Neural progenitor cell (in vitro differentiated cells): ENCODE measurements around the gene COL4A2. TPM values are rescaled to one million over a fixed set of nuclear protein-coding genes. Genes with fewer than 3 reads are reported as not detected.

Source experiments
- DNase-seq: peaks from one replicate; pipeline ENCODE4 v3.0.0-alpha.2; 2016; ENCODE audit warnings: low spot score
- H2AFZ ChIP-seq: fragments of 200-600 bp; sonication (generic); replicated peaks from 2 replicates; pipeline ENCODE4 v1.6.1; 2016; ENCODE audit warnings: antibody characterized with exemption
- H3F3A ChIP-seq: fragments of 200-600 bp; sonication (generic); 2 replicates; pipeline ENCODE4 v1.6.1; 2016; ENCODE audit warnings: antibody characterized with exemption, low read depth
- H3K27ac ChIP-seq: fragments of 200-600 bp; sonication (generic); 2 replicates; pipeline ENCODE4 v1.5.1; 2016; ENCODE audit warnings: mild to moderate bottlenecking
- H3K27me3 ChIP-seq: fragments of 200-600 bp; sonication (generic); 2 replicates; pipeline ENCODE4 v1.6.1; 2016; ENCODE audit warnings: mild to moderate bottlenecking, moderate library complexity
- H3K36me3 ChIP-seq: fragments of 200-600 bp; sonication (generic); 2 replicates; pipeline ENCODE4 v1.5.1; 2016
- H3K4me1 ChIP-seq: fragments of 200-600 bp; sonication (generic); 2 replicates; pipeline ENCODE4 v1.6.1; 2016; ENCODE audit warnings: mixed run types
- H3K4me2 ChIP-seq: fragments of 200-600 bp; sonication (generic); 2 replicates; pipeline ENCODE4 v1.6.1; 2016
- H3K4me3 ChIP-seq: fragments of 200-600 bp; sonication (generic); 2 replicates; pipeline ENCODE4 v1.5.1; 2016
- H3K79me2 ChIP-seq: fragments of 200-600 bp; sonication (generic); 2 replicates; pipeline ENCODE4 v1.6.1; 2016; ENCODE audit warnings: low read depth
- H3K9ac ChIP-seq: fragments of 200-600 bp; sonication (generic); 2 replicates; pipeline ENCODE4 v1.6.1; 2016
- H3K9me3 ChIP-seq: fragments of 200-600 bp; sonication (generic); 2 replicates; pipeline ENCODE4 v1.5.1; 2016; ENCODE audit warnings: low read depth
- H4K20me1 ChIP-seq: fragments of 200-600 bp; sonication (generic); 2 replicates; pipeline ENCODE4 v1.6.1; 2016; ENCODE audit warnings: low read depth
- H3K27ac Mint-ChIP-seq: 3 replicates; pipeline ENCODE4 v1.8.0; 2021; ENCODE audit warnings: mixed read lengths
- H3K27me3 Mint-ChIP-seq: 2 replicates; pipeline ENCODE4 v1.8.0; 2022; ENCODE audit warnings: low read depth, mild to moderate bottlenecking, inconsistent platforms, moderate library complexity, mixed read lengths; ENCODE audit not compliant: insufficient read depth
- H3K36me3 Mint-ChIP-seq: 3 replicates; pipeline ENCODE4 v1.8.0; 2021; ENCODE audit warnings: mixed read lengths
- H3K4me1 Mint-ChIP-seq: 3 replicates; pipeline ENCODE4 v1.8.0; 2021; ENCODE audit warnings: mixed read lengths
- H3K4me3 Mint-ChIP-seq: 3 replicates; pipeline ENCODE4 v1.8.0; 2021; ENCODE audit warnings: mild to moderate bottlenecking, moderate library complexity, mixed read lengths
- H3K9me3 Mint-ChIP-seq: 3 replicates; pipeline ENCODE4 v1.8.0; 2020; ENCODE audit warnings: mixed read lengths
- EZH2 ChIP-seq: fragments of 200-600 bp; sonication (generic); IDR thresholded peaks from 2 replicates; pipeline ENCODE4 v1.6.1; 2017; ENCODE audit warnings: antibody characterized with exemption, mild to moderate bottlenecking, moderate library complexity
- EZH2phosphoT487 ChIP-seq: fragments of 200-600 bp; sonication (generic); IDR thresholded peaks from 2 replicates; pipeline ENCODE4 v1.6.1; 2017; ENCODE audit warnings: antibody characterized with exemption
- total RNA-seq: library from RNA; depleted of rRNA; stranded (reverse); fragments of >200 nt; gene quantifications from 2 replicates; pipeline ENCODE4 v1.2.3, GENCODE V29; 2015; ENCODE audit warnings: low replicate concordance
- TF ChIP-seq, protein P1 (sequence below): fragments of 200-600 bp; sonication (generic); IDR thresholded peaks from 2 replicates; pipeline ENCODE4 v1.5.1; 2017; ENCODE audit warnings: antibody characterized with exemption, mild to moderate bottlenecking

The COL4A2 gene
- total RNA-seq, 1 donor from 2014 or later = 73.6 TPM

DNA sequence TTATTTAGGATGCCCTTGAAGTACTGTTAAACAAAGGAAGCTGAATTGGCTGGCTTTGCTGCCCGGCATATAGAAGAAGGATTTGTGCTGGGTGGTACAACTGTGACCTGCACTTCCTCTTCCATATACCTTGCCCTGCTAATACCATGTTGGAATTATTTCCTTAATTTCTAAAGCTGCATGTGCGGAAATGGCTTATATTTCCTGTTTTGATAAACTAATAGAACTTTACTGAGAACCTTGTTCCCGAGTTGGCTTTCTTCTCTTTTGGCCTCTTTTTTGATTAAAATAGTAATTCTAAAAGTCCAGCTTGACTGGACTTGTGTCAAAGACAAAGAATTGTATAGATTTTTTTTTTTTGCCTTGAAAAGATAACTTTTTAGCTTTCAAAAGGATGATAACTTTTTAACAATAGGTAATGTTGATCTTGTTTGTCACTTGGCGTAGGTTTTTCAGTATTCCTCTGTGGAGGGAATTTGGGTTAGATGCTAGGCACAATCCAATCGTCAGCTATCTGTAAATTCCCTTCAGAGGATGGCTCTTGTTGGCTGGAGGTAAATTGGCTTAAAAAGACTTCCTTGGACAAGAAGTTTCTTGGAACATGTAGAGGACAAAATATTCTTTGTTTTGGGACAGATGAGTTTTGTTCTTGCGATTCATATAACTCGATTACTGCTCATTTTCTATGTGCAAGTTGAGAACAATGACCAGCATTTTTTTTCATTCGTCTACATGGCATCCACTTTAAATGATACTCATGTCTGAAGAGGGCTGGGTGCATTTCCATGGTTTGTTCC is 41.4 kb downstream of the COL4A2 start:
- DNase-seq = no peak
- TF ChIP-seq, protein P1, sequence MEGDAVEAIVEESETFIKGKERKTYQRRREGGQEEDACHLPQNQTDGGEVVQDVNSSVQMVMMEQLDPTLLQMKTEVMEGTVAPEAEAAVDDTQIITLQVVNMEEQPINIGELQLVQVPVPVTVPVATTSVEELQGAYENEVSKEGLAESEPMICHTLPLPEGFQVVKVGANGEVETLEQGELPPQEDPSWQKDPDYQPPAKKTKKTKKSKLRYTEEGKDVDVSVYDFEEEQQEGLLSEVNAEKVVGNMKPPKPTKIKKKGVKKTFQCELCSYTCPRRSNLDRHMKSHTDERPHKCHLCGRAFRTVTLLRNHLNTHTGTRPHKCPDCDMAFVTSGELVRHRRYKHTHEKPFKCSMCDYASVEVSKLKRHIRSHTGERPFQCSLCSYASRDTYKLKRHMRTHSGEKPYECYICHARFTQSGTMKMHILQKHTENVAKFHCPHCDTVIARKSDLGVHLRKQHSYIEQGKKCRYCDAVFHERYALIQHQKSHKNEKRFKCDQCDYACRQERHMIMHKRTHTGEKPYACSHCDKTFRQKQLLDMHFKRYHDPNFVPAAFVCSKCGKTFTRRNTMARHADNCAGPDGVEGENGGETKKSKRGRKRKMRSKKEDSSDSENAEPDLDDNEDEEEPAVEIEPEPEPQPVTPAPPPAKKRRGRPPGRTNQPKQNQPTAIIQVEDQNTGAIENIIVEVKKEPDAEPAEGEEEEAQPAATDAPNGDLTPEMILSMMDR = no peak
- Mint-ChIP-seq H3K9me3 (peaks cover 3% of the 10 kb centered on the region), H3K4me1 (peaks cover 23% of the 10 kb centered on the region), H3K36me3 (peaks cover 24% of the 10 kb centered on the region), H3K27me3 (peaks cover 5% of the 10 kb centered on the region), H3K27ac (peak overlapping the region; percentile 59), H3K4me3 (no peak overlapping the region)
- Histone ChIP-seq H4K20me1 (peaks cover 57% of the 10 kb centered on the region), H3K27ac (no peak overlapping the region), H3K79me2 (peaks cover 44% of the 10 kb centered on the region), H3K4me2 (no peak overlapping the region), H3K4me3 (no peak overlapping the region), H3F3A (no peaks in the 10 kb centered on the region), H3K9me3 (no peaks in the 10 kb centered on the region), H3K27me3 (no peaks in the 10 kb centered on the region), H2AFZ (no peak overlapping the region), H3K9ac (no peak overlapping the region), H3K4me1 (no peaks in the 10 kb centered on the region), H3K36me3 (no peaks in the 10 kb centered on the region)

DNA sequence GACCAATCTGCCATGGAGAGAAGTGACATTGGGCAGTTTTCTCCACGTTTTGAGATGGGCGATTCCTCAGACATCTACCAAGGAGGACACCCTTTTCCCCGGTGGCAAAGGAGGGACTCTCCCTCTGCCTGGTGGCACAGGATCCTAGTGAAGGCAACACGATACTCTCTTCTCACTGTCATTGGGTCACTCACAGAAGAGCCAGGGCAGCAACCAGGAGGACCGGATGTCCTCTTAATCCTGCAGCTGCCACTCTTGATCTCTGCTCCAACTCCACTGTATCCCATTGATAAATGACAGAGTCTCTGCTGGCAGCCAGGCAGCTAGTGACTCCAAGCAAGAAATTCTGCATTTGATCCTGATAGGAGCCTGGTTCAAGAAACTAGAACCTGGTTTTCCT is 42.2 kb downstream of the COL4A2 start:
- DNase-seq = no peak
- no peak overlapping the region for H3K9ac ChIP-seq
- no peaks in the 10 kb centered on the region for H3K27me3 ChIP-seq
- peaks cover 23% of the 10 kb centered on the region for H3K4me1 Mint-ChIP-seq
- H3K9me3 ChIP-seq = no peaks in the 10 kb centered on the region
- H2AFZ ChIP-seq = no peak overlapping the region
- H3F3A ChIP-seq = no peaks in the 10 kb centered on the region
- H3K36me3 Mint-ChIP-seq = peaks cover 22% of the 10 kb centered on the region
- no peak for TF ChIP-seq EZH2
- TF ChIP-seq, protein P1 = no peak
- TF ChIP-seq EZH2phosphoT487 = no peak
- H3K4me3 Mint-ChIP-seq = no peak overlapping the region
- H3K27me3 Mint-ChIP-seq = peaks cover 5% of the 10 kb centered on the region
- no peaks in the 10 kb centered on the region for H3K9me3 Mint-ChIP-seq
- no peak overlapping the region for H3K4me2 ChIP-seq
- H3K27ac ChIP-seq = no peak overlapping the region
- H3K36me3 ChIP-seq = no peaks in the 10 kb centered on the region
- peaks cover 63% of the 10 kb centered on the region for H4K20me1 ChIP-seq
- H3K4me1 ChIP-seq = no peaks in the 10 kb centered on the region
- no peak overlapping the region for H3K27ac Mint-ChIP-seq
- H3K4me3 ChIP-seq = no peak overlapping the region
- peaks cover 42% of the 10 kb centered on the region for H3K79me2 ChIP-seq

DNA sequence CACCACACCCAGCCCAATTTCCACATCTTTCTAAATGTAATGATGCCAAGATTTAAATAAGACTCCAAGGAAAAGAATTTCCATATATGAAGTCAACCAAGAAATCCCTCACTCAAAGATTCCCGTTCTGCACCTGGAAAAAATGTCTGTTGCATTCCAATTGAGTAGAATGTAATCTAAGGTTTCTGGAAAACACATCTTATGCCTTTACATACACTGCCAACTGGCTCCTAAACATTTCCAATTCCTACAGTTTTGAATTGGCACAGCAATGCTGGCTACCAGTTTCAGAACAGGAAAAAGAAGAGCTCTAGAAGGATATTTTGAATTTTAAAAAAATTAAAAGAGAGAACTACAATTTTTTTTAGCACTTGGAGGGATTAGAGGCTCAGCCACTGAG is 43.0 kb downstream of the COL4A2 start:
- H3K4me2 ChIP-seq = no peak overlapping the region
- no peaks in the 10 kb centered on the region for H3K27me3 ChIP-seq
- peaks cover 7% of the 10 kb centered on the region for H3K27me3 Mint-ChIP-seq
- TF ChIP-seq EZH2 = no peak
- no peak for TF ChIP-seq EZH2phosphoT487
- TF ChIP-seq, protein P1 = no peak
- peaks cover 41% of the 10 kb centered on the region for H3K79me2 ChIP-seq
- no peak overlapping the region for H3K4me3 Mint-ChIP-seq
- no peaks in the 10 kb centered on the region for H3F3A ChIP-seq
- no peak for DNase-seq
- H4K20me1 ChIP-seq = peaks cover 68% of the 10 kb centered on the region
- H3K4me1 Mint-ChIP-seq = peaks cover 23% of the 10 kb centered on the region
- no peak overlapping the region for H3K27ac Mint-ChIP-seq
- H3K9ac ChIP-seq = no peak overlapping the region
- no peaks in the 10 kb centered on the region for H3K9me3 ChIP-seq
- peaks cover 20% of the 10 kb centered on the region for H3K36me3 Mint-ChIP-seq
- H3K9me3 Mint-ChIP-seq = no peaks in the 10 kb centered on the region
- no peak overlapping the region for H2AFZ ChIP-seq
- no peaks in the 10 kb centered on the region for H3K36me3 ChIP-seq
- no peak overlapping the region for H3K4me3 ChIP-seq
- H3K27ac ChIP-seq = no peak overlapping the region
- H3K4me1 ChIP-seq = no peaks in the 10 kb centered on the region
